ENCODE measurements around the gene GNAO1.

DNA sequence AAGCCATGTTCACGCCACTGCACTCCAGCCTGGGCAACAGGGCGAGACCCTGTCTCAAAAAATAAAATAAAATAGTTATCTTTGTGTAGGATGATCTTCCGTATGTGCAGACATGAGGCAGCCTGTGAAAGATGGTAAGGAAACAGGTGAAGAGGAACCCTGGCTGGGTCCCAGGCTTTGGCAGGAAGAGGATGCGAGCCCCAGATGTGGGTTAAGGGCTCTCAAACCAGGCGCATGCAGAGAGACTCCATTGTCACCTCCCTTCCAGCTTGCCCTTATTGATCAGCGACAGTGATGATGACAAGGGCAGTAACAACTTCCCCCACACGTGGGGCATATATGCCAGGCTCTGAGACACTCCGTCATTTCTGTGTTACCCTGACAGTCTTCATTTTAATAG is 106.8 kb downstream of the GNAO1 start:
- TF ChIP-seq, protein P1, sequence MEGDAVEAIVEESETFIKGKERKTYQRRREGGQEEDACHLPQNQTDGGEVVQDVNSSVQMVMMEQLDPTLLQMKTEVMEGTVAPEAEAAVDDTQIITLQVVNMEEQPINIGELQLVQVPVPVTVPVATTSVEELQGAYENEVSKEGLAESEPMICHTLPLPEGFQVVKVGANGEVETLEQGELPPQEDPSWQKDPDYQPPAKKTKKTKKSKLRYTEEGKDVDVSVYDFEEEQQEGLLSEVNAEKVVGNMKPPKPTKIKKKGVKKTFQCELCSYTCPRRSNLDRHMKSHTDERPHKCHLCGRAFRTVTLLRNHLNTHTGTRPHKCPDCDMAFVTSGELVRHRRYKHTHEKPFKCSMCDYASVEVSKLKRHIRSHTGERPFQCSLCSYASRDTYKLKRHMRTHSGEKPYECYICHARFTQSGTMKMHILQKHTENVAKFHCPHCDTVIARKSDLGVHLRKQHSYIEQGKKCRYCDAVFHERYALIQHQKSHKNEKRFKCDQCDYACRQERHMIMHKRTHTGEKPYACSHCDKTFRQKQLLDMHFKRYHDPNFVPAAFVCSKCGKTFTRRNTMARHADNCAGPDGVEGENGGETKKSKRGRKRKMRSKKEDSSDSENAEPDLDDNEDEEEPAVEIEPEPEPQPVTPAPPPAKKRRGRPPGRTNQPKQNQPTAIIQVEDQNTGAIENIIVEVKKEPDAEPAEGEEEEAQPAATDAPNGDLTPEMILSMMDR (IDR thresholded peaks at IDR 0.05; ENCODE audit: low read length): no peak
- no peak for TF ChIP-seq EZH2 (optimal IDR thresholded peaks at IDR 0.05; ENCODE audit: low read depth, low read length)
- no peak for TF ChIP-seq EZH2phosphoT487 (IDR thresholded peaks at IDR 0.05; ENCODE audit: low read length)

All from MM.1S (cell line).